Activated CD4-positive, alpha-beta memory T cell treated with anti-CD3 and anti-CD28 coated beads, Interleukin-2, amount 10 ng/mL, durations not matched to agents 7 days and 5 days (primary cell): ENCODE data around the gene ZNF335. TPM values are rescaled to one million over a fixed set of nuclear protein-coding genes. Genes with fewer than 3 reads are reported as not detected.

Source experiments
- CTCF ChIA-PET: fragments of 350-600 bp; sonication (Branson Sonifier 250); formaldehyde crosslinking; loops from one replicate; lab custom pipeline; 2021; ENCODE audit warnings: antibody characterized with exemption, inconsistent platforms; lab: Charles Lee
- POLR2A ChIA-PET: fragments of 350-600 bp; sonication (Branson Sonifier 250); formaldehyde crosslinking; loops from one replicate; lab custom pipeline; 2021; ENCODE audit warnings: antibody characterized with exemption; lab: Charles Lee
- DNase-seq: peaks from one replicate; pipeline ENCODE4 v3.0.0-alpha.2; 2020
- H3K27ac Mint-ChIP-seq: one replicate; pipeline ENCODE4 v1.8.0; 2021; ENCODE audit warnings: mild to moderate bottlenecking, mixed read lengths
- H3K27me3 Mint-ChIP-seq: one replicate; pipeline ENCODE4 v1.8.0; 2021; ENCODE audit warnings: mixed read lengths
- H3K36me3 Mint-ChIP-seq: one replicate; pipeline ENCODE4 v1.8.0; 2021; ENCODE audit warnings: low read depth, mixed read lengths
- H3K4me1 Mint-ChIP-seq: one replicate; pipeline ENCODE4 v1.8.0; 2021; ENCODE audit warnings: mixed read lengths
- H3K4me3 Mint-ChIP-seq: one replicate; pipeline ENCODE4 v1.8.0; 2021; ENCODE audit warnings: mild to moderate bottlenecking, mixed read lengths
- H3K9me3 Mint-ChIP-seq: one replicate; pipeline ENCODE4 v1.8.0; 2021; ENCODE audit warnings: mixed read lengths
- total RNA-seq, 2 experiments: library from RNA; stranded (reverse); gene quantifications; one replicate each; pipeline ENCODE4 v1.2.3, GENCODE V29; 2021

ZNF335 gene
- total RNA-seq, 2 experiments from 2014 or later: 35.7 to 36.7 TPM

DNA sequence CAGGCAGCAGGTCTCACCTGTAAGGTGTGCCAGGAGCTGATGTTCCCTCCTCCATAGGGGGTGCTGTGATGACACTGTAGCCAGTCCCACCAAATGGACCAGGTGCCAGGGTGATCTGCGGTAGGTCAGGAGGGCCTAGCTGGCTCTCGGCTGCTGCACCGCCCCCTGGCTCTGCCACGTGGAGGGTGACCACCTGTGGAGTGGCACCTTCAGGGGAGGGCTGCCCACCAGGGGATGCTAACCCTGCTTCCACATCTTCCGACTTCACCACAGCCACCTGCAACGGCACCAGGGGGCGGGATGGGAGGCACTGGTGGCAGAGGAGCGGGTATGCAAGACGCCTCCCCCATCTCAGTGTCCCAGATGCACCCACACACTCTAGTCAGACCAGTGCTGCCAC is 18.3 kb downstream of the ZNF335 start:
- Mint-ChIP-seq H3K9me3 (no peaks in the 10 kb centered on the region), H3K4me1 (peaks cover 6% of the 10 kb centered on the region), H3K4me3 (no peak overlapping the region), H3K27me3 (no peaks in the 10 kb centered on the region), H3K27ac (no peak overlapping the region), H3K36me3 (peaks cover 50% of the 10 kb centered on the region)
- ChIA-PET POLR2A (interaction anchor here (0.8 to 2.7 kb wide), 5 partner anchors 9 to 16 kb away, joined by 3 to 22 read pairs (median 4); no protein-coding TSS in a partner anchor), CTCF (interaction anchor here (2.2 kb wide), 1 partner anchor 16 kb away, joined by 13 read pairs; no protein-coding TSS in a partner anchor)
- DNase-seq: no peak

DNA sequence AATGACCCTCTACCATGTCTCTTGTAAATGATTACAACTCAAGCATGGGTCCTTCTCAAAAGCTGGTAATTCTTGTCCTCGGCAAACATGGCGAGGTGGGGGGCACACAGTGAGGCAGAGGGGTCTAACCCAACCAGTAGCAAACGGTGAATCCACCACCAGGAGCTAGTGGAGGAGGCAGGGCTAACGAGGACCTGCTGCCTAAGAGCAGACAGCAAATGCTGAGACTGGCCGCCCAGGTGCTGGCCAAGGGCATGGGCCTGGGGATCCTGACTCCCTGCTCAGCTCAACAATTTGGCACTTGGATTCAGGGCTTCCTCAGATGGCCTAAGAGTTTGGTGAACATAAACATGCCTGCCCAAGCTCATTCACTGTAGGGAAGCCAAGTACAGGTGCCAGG is 19.1 kb downstream of the ZNF335 start:
- CTCF ChIA-PET: interaction anchor here (2.2 kb wide), 1 partner anchor 17 kb away, joined by 13 read pairs; no protein-coding TSS in a partner anchor
- H3K9me3 Mint-ChIP-seq: no peaks in the 10 kb centered on the region
- no peak for DNase-seq
- no peak overlapping the region for H3K4me3 Mint-ChIP-seq
- no peaks in the 10 kb centered on the region for H3K27me3 Mint-ChIP-seq
- POLR2A ChIA-PET: interaction anchor here (0.8 to 8.9 kb wide), 7 partner anchors 8 to 20 kb away, joined by 3 to 56 read pairs (median 5); partner anchors contain the start of genes PCIF1 and ZNF335
- H3K4me1 Mint-ChIP-seq: peaks cover 6% of the 10 kb centered on the region
- H3K27ac Mint-ChIP-seq: no peak overlapping the region
- H3K36me3 Mint-ChIP-seq: peaks cover 48% of the 10 kb centered on the region

DNA sequence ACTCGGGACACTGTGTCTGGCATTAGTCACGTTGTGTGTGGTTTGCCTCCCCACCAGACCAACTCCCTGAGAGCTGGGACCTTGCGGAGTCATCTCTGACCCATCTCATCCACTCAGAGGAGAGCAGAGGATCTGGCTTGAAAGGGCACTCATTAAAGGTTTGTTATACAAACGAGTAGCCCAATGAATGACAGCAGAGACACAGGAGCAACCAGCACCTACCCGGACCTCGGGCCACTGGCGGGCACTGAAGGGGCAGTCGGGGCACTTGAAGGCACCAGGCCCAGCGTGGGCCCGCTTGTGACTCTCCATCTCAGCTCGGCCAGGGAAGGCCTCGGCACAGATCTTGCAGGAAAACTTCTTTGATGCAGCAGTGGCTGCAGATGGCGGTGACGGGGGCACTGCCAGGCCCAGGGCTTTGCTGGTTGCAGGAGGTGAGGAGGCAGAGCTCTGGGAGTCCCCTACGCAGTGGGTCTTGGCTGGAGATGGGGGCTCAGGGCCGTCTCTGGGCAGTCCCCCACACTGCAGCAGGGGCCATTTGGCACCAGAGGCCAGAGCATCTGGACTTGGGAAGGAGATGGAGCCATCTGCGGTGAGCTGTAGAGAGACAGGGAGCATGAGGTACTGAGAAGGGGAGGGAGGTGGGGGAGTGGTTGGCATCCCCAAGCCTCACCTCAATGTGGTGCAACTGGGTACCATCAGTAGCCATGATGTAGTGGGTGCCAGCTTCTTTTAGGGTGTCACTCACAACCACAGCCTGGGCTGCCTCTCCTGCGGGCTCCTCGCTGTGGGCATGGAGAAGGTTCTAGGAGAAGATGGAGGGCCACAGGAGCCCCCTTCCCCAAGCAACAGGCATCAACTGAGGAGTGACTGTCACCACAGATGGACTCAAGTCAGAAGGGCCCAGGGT is 19.8 kb downstream of the ZNF335 start:
- ChIA-PET POLR2A (interaction anchor here (0.9 to 8.9 kb wide), 6 partner anchors 8 to 20 kb away, joined by 4 to 56 read pairs (median 5); partner anchors contain the start of genes PCIF1 and ZNF335), CTCF (interaction anchor here (2.2 kb wide), 1 partner anchor 18 kb away, joined by 13 read pairs; no protein-coding TSS in a partner anchor)
- Mint-ChIP-seq H3K4me1 (peaks cover 6% of the 10 kb centered on the region), H3K9me3 (no peaks in the 10 kb centered on the region), H3K27me3 (no peaks in the 10 kb centered on the region), H3K4me3 (no peak overlapping the region), H3K27ac (peak overlapping the region; percentile 47), H3K36me3 (peaks cover 51% of the 10 kb centered on the region)
- no peak for DNase-seq

DNA sequence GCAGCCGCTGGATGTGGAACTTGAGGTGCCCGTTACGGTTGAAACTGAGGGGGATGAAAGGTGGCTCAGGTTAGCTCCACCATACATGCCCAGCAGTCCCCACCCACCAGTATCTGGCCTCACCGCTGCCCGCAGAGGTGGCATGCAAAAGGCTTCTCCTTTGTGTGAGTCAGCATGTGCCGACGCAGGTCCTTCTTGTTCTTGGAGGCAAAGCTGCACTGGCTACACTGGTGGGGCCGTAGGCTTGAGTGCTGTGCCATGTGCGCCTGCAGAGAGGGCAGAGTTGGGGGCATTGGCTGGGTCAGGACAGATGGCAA is 21.7 kb downstream of the ZNF335 start:
- peaks cover 22% of the 10 kb centered on the region for H3K4me1 Mint-ChIP-seq
- ChIA-PET CTCF (interaction anchor here (1.1 to 3.1 kb wide), 2 partner anchors 13 to 20 kb away, joined by 3 to 15 read pairs; no protein-coding TSS in a partner anchor), POLR2A (interaction anchor here (1.2 to 8.9 kb wide), 5 partner anchors 8 to 45 kb away, joined by 4 to 56 read pairs (median 18); partner anchors contain the start of genes PCIF1 and ZNF335)
- H3K36me3 Mint-ChIP-seq: peaks cover 56% of the 10 kb centered on the region
- H3K9me3 Mint-ChIP-seq: no peaks in the 10 kb centered on the region
- H3K4me3 Mint-ChIP-seq: no peak overlapping the region
- H3K27me3 Mint-ChIP-seq: no peaks in the 10 kb centered on the region
- no peak for DNase-seq
- H3K27ac Mint-ChIP-seq: no peak overlapping the region

DNA sequence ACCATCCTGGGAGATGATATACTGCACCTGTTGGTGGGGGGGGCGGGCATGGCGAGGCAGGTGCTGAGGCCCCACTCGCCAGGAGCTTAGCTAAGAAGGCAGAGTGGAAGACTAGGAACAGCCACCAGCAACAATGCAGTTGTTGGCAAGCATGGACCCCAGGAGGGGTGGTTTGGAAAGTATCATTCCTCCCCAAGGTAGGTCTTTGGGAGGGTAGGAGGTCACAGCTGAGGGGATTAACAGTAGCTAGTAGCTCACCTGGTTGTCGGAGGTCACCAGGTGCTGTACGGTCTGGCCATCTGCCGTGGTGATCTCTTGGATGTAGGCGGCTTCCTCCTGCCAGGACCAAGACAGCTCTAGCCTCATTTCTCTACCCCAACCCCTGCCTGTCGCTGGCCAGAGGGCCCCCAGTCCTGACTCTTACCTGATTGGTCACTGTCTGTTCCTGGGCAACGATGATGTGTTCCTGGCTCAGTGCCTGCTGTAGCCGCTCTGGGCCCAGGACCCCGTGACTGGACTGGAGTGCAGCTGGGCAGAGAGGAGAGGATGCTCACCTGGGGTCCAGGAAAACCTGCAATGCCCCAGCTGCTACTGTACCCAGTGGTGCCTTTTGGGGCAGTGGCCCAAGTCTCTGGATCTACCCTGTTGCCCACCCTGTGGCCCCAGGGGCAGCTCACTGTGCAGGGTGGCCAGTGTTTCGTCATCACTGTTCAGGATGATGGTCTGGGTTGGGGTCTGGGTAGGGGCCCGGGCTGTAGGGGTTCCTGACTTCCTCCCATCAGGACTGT is 22.3 kb downstream of the ZNF335 start:
- Mint-ChIP-seq H3K4me3 (no peak overlapping the region), H3K4me1 (peaks cover 27% of the 10 kb centered on the region), H3K9me3 (no peaks in the 10 kb centered on the region), H3K36me3 (peaks cover 60% of the 10 kb centered on the region), H3K27me3 (no peaks in the 10 kb centered on the region), H3K27ac (no peak overlapping the region)
- no peak for DNase-seq
- ChIA-PET POLR2A (interaction anchor here (1.1 to 8.9 kb wide), 8 partner anchors 9 to 132 kb away, joined by 4 to 56 read pairs (median 12); partner anchors contain the start of genes PCIF1 and ZNF335), CTCF (interaction anchor here (0.9 to 3.1 kb wide), 3 partner anchors 14 to 151 kb away, joined by 3 to 15 read pairs (median 3); no protein-coding TSS in a partner anchor)

DNA sequence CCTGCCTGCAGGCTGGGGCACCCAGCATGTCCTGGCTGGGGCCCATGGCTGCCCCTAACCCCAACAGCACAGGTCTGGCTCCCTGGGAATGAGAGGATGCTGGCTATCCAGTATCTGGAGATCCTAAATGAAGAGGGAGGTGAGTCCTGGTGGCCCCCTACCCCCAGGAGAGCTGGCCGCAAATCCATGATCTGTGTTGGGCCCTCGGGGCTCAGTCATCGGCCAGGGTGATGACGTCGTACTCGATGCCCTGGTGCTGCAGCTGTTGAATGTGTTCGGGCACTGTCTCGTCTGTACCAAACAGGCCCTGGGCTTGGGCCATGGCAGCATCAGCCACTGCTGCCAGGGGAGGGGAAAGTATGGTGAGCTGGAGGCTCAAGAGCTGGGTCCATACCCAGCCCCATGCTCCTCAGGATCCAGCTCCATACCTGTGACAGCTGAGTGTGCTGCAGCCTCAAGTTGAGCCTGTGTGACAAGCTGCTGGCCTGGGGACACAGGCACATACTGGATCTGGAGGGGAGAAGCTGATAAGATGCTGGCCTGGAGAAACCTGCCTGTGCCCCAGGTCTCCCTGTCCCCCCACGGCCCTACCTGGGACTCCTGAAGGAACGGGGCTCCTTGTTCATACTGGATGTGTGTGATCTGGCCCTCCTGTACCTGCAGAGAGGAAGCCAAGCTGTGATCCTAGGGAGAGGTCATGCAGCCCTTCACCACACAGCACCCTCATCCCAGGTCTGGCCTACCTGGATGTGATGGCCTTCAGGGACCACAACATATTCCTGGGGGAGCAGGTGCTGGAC is 23.1 kb downstream of the ZNF335 start:
- POLR2A ChIA-PET: interaction anchor here (0.8 to 8.9 kb wide), 9 partner anchors 9 to 131 kb away, joined by 3 to 56 read pairs (median 9); partner anchors contain the start of genes PCIF1 and ZNF335
- peaks cover 68% of the 10 kb centered on the region for H3K36me3 Mint-ChIP-seq
- no peaks in the 10 kb centered on the region for H3K9me3 Mint-ChIP-seq
- H3K4me3 Mint-ChIP-seq: no peak overlapping the region
- no peak for DNase-seq
- H3K27me3 Mint-ChIP-seq: no peaks in the 10 kb centered on the region
- no peak overlapping the region for H3K27ac Mint-ChIP-seq
- CTCF ChIA-PET: interaction anchor here (0.9 to 3.1 kb wide), 3 partner anchors 14 to 150 kb away, joined by 3 to 15 read pairs (median 3); no protein-coding TSS in a partner anchor
- H3K4me1 Mint-ChIP-seq: peaks cover 35% of the 10 kb centered on the region

DNA sequence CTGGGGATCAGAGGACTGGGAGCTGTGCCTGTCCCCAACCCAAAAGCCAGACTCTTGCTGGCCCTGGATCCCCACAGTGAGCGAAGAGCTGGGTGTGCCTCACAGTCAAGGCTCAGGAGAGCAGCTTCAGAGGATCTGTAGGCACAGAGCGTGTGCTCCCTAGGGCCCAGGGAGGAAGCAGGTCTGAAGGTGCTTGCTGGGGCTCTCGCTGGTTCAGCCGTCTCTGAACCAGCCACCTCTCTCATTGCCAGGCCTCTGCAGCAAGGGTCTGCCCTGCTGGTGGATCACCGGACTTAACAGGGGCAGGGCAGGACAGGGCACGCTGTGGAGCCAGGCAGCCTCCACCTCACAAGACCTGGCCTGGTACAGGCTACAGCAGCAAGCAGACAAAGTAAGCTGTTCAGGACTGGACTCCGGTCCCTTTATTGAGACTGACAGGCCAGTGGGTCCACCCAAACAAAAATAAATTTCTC is 23.7 kb downstream of the ZNF335 start:
- Mint-ChIP-seq H3K27me3 (no peaks in the 10 kb centered on the region), H3K4me1 (peaks cover 42% of the 10 kb centered on the region), H3K4me3 (no peak overlapping the region), H3K36me3 (peaks cover 75% of the 10 kb centered on the region), H3K9me3 (no peaks in the 10 kb centered on the region), H3K27ac (no peak overlapping the region)
- ChIA-PET POLR2A (interaction anchor here (0.8 to 8.9 kb wide), 9 partner anchors 9 to 131 kb away, joined by 3 to 56 read pairs (median 9); partner anchors contain the start of genes PCIF1 and ZNF335), CTCF (interaction anchor here (3.1 kb wide), 1 partner anchor 22 kb away, joined by 15 read pairs; no protein-coding TSS in a partner anchor)
- no peak for DNase-seq

DNA sequence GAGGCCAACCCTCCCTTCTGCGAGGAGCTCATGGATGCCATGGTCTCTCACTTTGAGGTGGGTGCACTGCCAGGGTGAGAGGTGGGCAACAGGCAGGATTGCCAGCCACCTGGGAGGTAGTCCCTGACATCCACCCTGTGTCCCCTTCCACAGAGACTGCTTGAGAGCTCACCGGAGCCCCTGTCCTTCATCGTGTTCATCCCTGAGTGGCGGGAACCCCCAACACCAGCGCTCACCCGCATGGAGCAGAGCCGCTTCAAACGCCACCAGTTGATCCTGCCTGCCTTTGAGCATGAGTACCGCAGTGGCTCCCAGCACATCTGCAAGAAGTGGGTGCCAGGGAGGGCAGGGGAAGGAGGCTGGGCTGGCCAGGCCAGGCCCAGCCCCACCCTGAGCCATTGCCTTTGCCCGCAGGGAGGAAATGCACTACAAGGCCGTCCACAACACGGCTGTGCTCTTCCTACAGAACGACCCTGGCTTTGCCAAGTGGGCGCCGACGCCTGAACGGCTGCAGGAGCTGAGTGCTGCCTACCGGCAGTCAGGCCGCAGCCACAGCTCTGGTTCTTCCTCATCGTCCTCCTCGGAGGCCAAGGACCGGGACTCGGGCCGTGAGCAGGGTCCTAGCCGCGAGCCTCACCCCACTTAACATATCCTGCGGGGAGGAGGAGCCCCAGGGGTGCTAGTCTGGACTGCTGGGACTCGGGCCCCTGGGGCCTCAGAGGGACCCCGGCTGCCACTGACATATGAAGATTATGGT is 24.7 kb downstream of the ZNF335 start:
- no peak for DNase-seq
- Mint-ChIP-seq H3K4me3 (no peak overlapping the region), H3K36me3 (peaks cover 81% of the 10 kb centered on the region), H3K27ac (no peak overlapping the region), H3K4me1 (peaks cover 43% of the 10 kb centered on the region), H3K27me3 (no peaks in the 10 kb centered on the region), H3K9me3 (no peaks in the 10 kb centered on the region)
- ChIA-PET POLR2A (interaction anchor here (1.2 to 8.9 kb wide), 8 partner anchors 10 to 124 kb away, joined by 3 to 56 read pairs (median 8); partner anchors contain the start of genes PCIF1 and ZNF335), CTCF (interaction anchor here (1.0 to 1.2 kb wide), 2 partner anchors 23 to 148 kb away, joined by 4 to 12 read pairs; no protein-coding TSS in a partner anchor)

DNA sequence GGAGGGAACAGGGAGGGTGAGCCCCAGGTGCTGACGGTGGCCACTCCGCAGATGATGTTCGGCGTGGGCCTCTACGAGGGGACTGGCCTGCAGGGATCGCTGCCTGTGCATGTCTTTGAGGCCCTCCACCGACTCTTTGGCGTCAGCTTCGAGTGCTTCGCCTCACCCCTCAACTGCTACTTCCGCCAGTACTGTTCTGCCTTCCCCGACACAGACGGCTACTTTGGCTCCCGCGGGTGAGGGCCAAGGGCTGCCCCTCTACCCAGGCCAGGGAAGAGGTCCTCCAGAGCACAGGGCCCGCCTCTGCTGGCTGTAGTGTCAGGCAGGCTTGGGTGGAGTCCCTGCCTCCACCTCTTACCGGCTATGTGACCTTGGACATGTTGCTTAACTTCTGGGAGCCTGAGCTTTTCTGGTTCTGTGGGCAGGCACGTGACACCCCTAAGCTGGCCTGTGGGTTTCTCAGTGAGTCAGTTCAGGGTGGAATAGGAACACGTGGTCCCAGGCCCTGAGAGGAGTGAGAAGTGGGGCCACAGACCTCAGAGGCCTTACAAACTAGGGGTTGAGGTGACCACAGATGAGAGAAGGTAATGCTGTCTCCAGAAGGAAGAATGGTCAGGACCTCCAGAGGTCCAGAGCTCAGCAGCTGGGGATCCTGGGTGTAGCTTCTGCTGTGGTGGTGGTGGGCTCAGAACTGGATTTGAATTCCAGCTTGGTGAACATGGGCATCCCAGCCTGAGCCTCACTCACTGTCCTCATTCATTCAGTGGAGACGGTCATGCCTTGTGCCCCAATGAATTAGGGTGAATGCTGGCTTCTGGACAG is 25.6 kb downstream of the ZNF335 start:
- no peaks in the 10 kb centered on the region for H3K27me3 Mint-ChIP-seq
- H3K27ac Mint-ChIP-seq: peak overlapping the region; percentile 80
- POLR2A ChIA-PET: interaction anchor here (1.0 to 8.9 kb wide), 7 partner anchors 9 to 88 kb away, joined by 3 to 56 read pairs (median 5); partner anchors contain the start of genes PCIF1 and ZNF335

DNA sequence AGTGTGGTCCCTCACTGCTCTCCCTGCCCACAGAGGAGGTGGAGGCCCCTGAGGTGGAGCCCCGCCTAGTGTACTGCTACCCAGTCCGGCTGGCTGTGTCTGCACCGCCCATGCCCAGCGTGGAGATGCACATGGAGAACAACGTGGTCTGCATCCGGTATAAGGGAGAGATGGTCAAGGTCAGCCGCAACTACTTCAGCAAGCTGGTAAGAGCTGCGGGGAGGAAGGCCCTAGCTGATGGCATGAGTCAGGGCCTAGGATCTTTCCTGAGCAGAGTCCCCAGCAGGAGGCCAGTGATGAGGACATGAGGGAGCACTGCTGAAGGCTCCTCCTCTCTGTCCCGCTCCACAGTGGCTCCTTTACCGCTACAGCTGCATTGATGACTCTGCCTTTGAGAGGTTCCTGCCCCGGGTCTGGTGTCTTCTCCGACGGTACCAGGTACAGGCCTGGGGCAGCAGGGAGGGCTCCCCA is 26.3 kb downstream of the ZNF335 start:
- no peaks in the 10 kb centered on the region for H3K9me3 Mint-ChIP-seq
- peaks cover 65% of the 10 kb centered on the region for H3K36me3 Mint-ChIP-seq
- ChIA-PET CTCF (interaction anchor here (1.3 to 2.2 kb wide), 2 partner anchors 25 to 146 kb away, joined by 4 to 9 read pairs; no protein-coding TSS in a partner anchor), POLR2A (interaction anchor here (1.0 to 8.9 kb wide), 6 partner anchors 9 to 65 kb away, joined by 3 to 56 read pairs (median 6); partner anchors contain the start of genes PCIF1 and ZNF335)
- peaks cover 38% of the 10 kb centered on the region for H3K4me1 Mint-ChIP-seq
- no peak overlapping the region for H3K4me3 Mint-ChIP-seq
- no peaks in the 10 kb centered on the region for H3K27me3 Mint-ChIP-seq
- no peak for DNase-seq
- peak overlapping the region; percentile 80 for H3K27ac Mint-ChIP-seq

More for the DNA sequence above, 25.6 kb downstream of the ZNF335 start:
- H3K4me3 Mint-ChIP-seq: no peak overlapping the region
- no peaks in the 10 kb centered on the region for H3K9me3 Mint-ChIP-seq
- peaks cover 38% of the 10 kb centered on the region for H3K4me1 Mint-ChIP-seq
- peaks cover 71% of the 10 kb centered on the region for H3K36me3 Mint-ChIP-seq
- peak; percentile 75 for DNase-seq
- CTCF ChIA-PET: interaction anchor here (1.0 to 1.3 kb wide), 3 partner anchors 24 to 147 kb away, joined by 4 to 12 read pairs (median 4); no protein-coding TSS in a partner anchor
